CD14-positive monocyte (primary cell): ENCODE measurements around the gene FAIM2. TPM values are rescaled to one million over a fixed set of nuclear protein-coding genes. Genes with fewer than 3 reads are reported as not detected.

Experiments
- DNase-seq, 3 donors: peaks; one replicate each; pipeline ENCODE4 v3.0.0-alpha.2; 2011 to 2022
- H2AFZ ChIP-seq: 2 replicates; pipeline ENCODE4 v1.6.0; 2012; ENCODE audit warnings: mild to moderate bottlenecking, low read depth, low read length, inconsistent platforms; ENCODE audit not compliant: insufficient read depth, poor library complexity, severe bottlenecking
- H3K27ac ChIP-seq, 2 donors: 1 replicate in 1 of 2; 2 replicates in 1 of 2; pipeline ENCODE4 v1.5.1; 2012 to 2013; ENCODE audit warnings: low read length in 2 of 2, control low read depth in 1 of 2, inconsistent platforms in 1 of 2, low read depth in 1 of 2, mild to moderate bottlenecking in 1 of 2
- H3K27me3 ChIP-seq, 2 donors: one replicate each; pipeline versions ENCODE4 v1.6.0 to v1.6.1; 2011 to 2013; ENCODE audit warnings: low read length in 2 of 2; ENCODE audit not compliant: control insufficient read depth in 2 of 2, insufficient read depth in 2 of 2
- H3K36me3 ChIP-seq, 2 donors: replicated peaks in 1 of 2; 1 replicate in 1 of 2; 2 replicates in 1 of 2; pipeline versions ENCODE4 v1.5.1 to v1.6.1; 2012 to 2013; ENCODE audit warnings: low read length in 2 of 2, control low read depth in 1 of 2, inconsistent platforms in 1 of 2, mild to moderate bottlenecking in 1 of 2; ENCODE audit not compliant: insufficient read depth in 2 of 2, control insufficient read depth in 1 of 2
- H3K4me1 ChIP-seq, 2 donors: 1 replicate in 1 of 2; 2 replicates in 1 of 2; pipeline versions ENCODE4 v1.5.1 to v1.6.1; 2012 to 2013; ENCODE audit warnings: low read length in 2 of 2, control low read depth in 1 of 2, inconsistent platforms in 1 of 2, mild to moderate bottlenecking in 1 of 2, moderate library complexity in 1 of 2; ENCODE audit not compliant: insufficient read depth in 2 of 2, control insufficient read depth in 1 of 2
- H3K4me2 ChIP-seq: replicated peaks from 2 replicates; pipeline ENCODE3; 2012; ENCODE audit warnings: low read length, moderate library complexity, mild to moderate bottlenecking; ENCODE audit not compliant: poor library complexity, severe bottlenecking; ENCODE audit errors: extremely low read depth
- H3K4me3 ChIP-seq, 3 experiments: fragments of 200-600 bp in 1 of 3; sonication (generic) in 1 of 3; replicated peaks in 1 of 3; 1 replicate in 2 of 3; 2 replicates in 1 of 3; pipeline ENCODE4 v1.5.1; 2011 to 2013; ENCODE audit warnings: low read length in 3 of 3, mild to moderate bottlenecking in 3 of 3, control low read depth in 2 of 3, low read depth in 2 of 3, inconsistent platforms in 1 of 3, moderate library complexity in 1 of 3
- H3K79me2 ChIP-seq: 2 replicates; pipeline ENCODE4 v1.6.0; 2012; ENCODE audit warnings: mild to moderate bottlenecking, control low read depth, inconsistent platforms, low read length, moderate library complexity; ENCODE audit not compliant: insufficient read depth
- H3K9ac ChIP-seq: 2 replicates; pipeline ENCODE4 v1.6.0; 2017; ENCODE audit warnings: low read length, mild to moderate bottlenecking; ENCODE audit not compliant: insufficient read depth, poor library complexity, severe bottlenecking
- H3K9me3 ChIP-seq, 2 donors: replicated peaks in 1 of 2; 1 replicate in 1 of 2; 2 replicates in 1 of 2; pipeline versions ENCODE4 v1.5.1 to v1.6.1; 2012 to 2013; ENCODE audit warnings: low read length in 2 of 2, control low read depth in 1 of 2; ENCODE audit not compliant: control insufficient read depth in 1 of 2, insufficient read depth in 1 of 2
- H4K20me1 ChIP-seq: 2 replicates; pipeline ENCODE4 v1.6.0; 2012; ENCODE audit warnings: mild to moderate bottlenecking, low read length, control low read depth, moderate library complexity; ENCODE audit not compliant: insufficient read depth
- H3K27ac Mint-ChIP-seq, 7 donors: one replicate each; pipeline ENCODE4 v1.8.0; 2020; ENCODE audit warnings: mild to moderate bottlenecking in 7 of 7, mixed read lengths in 7 of 7, moderate library complexity in 6 of 7, inconsistent platforms in 2 of 7
- H3K27me3 Mint-ChIP-seq, 3 donors: one replicate each; pipeline ENCODE4 v1.8.0; 2021 to 2022; ENCODE audit warnings: low read depth in 3 of 3, mild to moderate bottlenecking in 3 of 3, mixed read lengths in 3 of 3, moderate library complexity in 3 of 3, inconsistent platforms in 1 of 3
- H3K36me3 Mint-ChIP-seq, 2 donors: one replicate each; pipeline ENCODE4 v1.8.0; 2020; ENCODE audit warnings: mixed read lengths in 2 of 2, inconsistent platforms in 1 of 2, mild to moderate bottlenecking in 1 of 2
- H3K4me1 Mint-ChIP-seq: one replicate; pipeline ENCODE4 v1.8.0; 2020; ENCODE audit warnings: mild to moderate bottlenecking, mixed read lengths
- H3K4me3 Mint-ChIP-seq, 2 donors: one replicate each; pipeline ENCODE4 v1.8.0; 2020; ENCODE audit warnings: mild to moderate bottlenecking in 2 of 2, mixed read lengths in 2 of 2, moderate library complexity in 1 of 2
- H3K9me3 Mint-ChIP-seq, 7 donors: one replicate each; pipeline ENCODE4 v1.8.0; 2020 to 2022; ENCODE audit warnings: mixed read lengths in 7 of 7, mild to moderate bottlenecking in 6 of 7, moderate library complexity in 6 of 7, inconsistent platforms in 2 of 7
- WGBS: methylation state at CpG from one replicate; pipeline ENCODE4 v1.1.5; 2013; ENCODE audit warnings: missing lambda C conversion rate; ENCODE audit not compliant: insufficient coverage; 5-methylcytosine and 5-hydroxymethylcytosine counted together
- intact Hi-C, 2 donors: fragments of 100-400 bp; cut with micrococcal nuclease; formaldehyde crosslinking; loops; one replicate each; pipeline versions ENCODE4 v1.15.0 to v1.15.1; 2023
- polyA plus RNA-seq, 3 donors: library from polyadenylated mRNA; depleted of rRNA in 1 of 3; unstranded in 2 of 3; stranded (reverse) in 1 of 3; fragments of 300-500 nt in 2 of 3; fragments of >200 nt in 1 of 3; fragmentation: Illumina TruSeq in 2 of 3; gene quantifications; 1 replicate in 2 of 3; 2 replicates in 1 of 3; pipeline ENCODE4 v1.2.3, GENCODE V29; 2012 to 2021
- TF ChIP-seq, protein P1 (sequence below): fragments of 200-600 bp; IDR thresholded peaks from one replicate; pipeline ENCODE4 v1.8.0; 2022; ENCODE audit warnings: antibody characterized with exemption, mild to moderate bottlenecking

Gene FAIM2
- polyA plus RNA-seq, 3 donors: not detected

DNA sequence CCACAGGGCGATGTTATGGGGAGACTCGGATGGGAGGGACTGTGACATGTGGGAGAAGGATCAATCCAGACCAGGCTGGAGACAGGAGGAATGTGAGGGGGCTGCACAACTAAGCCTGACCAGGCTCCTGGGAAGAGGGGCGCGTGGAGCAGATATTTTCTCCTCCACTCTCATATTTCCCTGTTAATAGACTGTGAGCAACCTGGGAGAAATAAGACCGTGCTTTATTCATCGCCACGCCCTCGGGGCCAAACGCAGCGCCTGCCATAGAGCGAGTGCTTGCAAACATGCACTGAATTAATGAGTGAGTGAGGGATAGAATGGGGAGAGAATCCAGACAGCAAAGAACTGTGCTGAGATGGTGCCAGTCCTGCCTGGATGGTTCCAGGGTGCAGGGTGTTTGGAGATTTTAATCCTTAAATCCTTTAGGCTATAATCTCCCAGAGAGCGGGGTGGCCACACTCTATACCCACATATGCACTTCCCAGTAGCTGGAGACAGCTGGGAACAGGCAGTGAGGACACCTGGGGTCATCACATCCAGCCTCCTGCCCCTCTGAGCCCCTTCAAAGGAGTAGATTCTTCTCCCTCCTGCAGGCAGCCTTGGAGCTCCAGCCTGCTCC lies 13.6 kb upstream of the FAIM2 start:
- Histone ChIP-seq H3K4me1 (peaks cover 11 to 15% of the 10 kb centered on the region in 2 donors), H3K27me3 (no peaks in the 10 kb centered on the region), H3K9me3 (no peaks in the 10 kb centered on the region), H3K27ac (no peak overlapping the region), H3K4me3 (no peak overlapping the region), H4K20me1 (no peaks in the 10 kb centered on the region), H3K4me2 (no peak overlapping the region), H3K79me2 (no peaks in the 10 kb centered on the region), H3K36me3 (no peaks in the 10 kb centered on the region), H3K9ac (no peak overlapping the region), H2AFZ (no peak overlapping the region)
- no peak overlapping the region for H3K4me3 Mint-ChIP-seq
- DNase-seq: no peak
- peaks cover 16% of the 10 kb centered on the region for H3K4me1 Mint-ChIP-seq
- peaks cover 0 to 1% (median 0%) of the 10 kb centered on the region in 7 donors for H3K9me3 Mint-ChIP-seq
- TF ChIP-seq, protein P1, sequence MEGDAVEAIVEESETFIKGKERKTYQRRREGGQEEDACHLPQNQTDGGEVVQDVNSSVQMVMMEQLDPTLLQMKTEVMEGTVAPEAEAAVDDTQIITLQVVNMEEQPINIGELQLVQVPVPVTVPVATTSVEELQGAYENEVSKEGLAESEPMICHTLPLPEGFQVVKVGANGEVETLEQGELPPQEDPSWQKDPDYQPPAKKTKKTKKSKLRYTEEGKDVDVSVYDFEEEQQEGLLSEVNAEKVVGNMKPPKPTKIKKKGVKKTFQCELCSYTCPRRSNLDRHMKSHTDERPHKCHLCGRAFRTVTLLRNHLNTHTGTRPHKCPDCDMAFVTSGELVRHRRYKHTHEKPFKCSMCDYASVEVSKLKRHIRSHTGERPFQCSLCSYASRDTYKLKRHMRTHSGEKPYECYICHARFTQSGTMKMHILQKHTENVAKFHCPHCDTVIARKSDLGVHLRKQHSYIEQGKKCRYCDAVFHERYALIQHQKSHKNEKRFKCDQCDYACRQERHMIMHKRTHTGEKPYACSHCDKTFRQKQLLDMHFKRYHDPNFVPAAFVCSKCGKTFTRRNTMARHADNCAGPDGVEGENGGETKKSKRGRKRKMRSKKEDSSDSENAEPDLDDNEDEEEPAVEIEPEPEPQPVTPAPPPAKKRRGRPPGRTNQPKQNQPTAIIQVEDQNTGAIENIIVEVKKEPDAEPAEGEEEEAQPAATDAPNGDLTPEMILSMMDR: no peak
- 94% methylated on average over 7 of the region's 12 CpGs for WGBS
- H3K36me3 Mint-ChIP-seq: no peaks in the 10 kb centered on the region
- peaks cover 28 to 35% (median 30%) of the 10 kb centered on the region in 3 donors for H3K27me3 Mint-ChIP-seq
- no peak overlapping the region for H3K27ac Mint-ChIP-seq
- intact Hi-C loops: no loop called here

DNA sequence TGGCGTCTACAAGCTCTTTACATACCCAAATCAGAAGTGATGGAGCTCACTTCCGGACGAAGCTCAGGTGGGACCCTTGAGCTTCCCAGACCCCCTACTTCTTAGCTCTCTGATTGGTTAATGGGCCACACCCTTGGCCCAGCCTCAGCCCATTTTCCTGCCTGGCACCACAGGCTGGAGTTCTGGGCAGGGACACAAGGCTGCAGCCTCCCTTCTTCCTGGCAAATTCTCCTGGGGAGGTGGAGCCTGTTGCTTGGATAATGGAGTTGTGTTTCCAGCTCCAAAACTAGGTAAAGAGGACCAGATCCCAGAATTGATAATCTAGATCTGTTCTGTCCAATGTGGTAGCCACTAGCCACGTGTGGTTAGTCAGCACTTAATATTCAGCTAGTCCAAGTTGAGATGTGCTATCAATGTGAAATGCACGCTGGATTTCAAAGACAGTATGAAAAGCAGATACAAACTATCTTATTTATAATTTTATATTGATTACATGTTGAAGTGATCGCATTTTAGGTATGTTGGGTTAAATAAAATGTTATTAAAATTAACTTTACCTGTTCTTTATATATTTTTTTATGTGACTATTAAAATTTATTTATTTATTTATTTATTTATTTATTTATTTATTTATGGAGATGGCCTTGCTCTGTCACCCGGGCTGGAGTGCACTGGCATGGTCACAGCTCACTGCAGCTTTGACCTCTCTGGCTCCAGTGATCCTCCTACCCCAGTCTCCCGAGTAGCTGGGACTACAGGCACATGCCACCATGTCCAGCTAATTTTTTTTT lies 12.6 kb upstream of the FAIM2 start:
- Mint-ChIP-seq H3K4me3 (no peak overlapping the region), H3K9me3 (peaks cover 0 to 1% (median 0%) of the 10 kb centered on the region in 7 donors), H3K27me3 (peaks cover 24 to 31% (median 28%) of the 10 kb centered on the region in 3 donors), H3K36me3 (no peaks in the 10 kb centered on the region), H3K27ac (no peak overlapping the region), H3K4me1 (peaks cover 16% of the 10 kb centered on the region)
- no peak overlapping the region for H2AFZ ChIP-seq
- WGBS: 95% methylated on average over 4 of the region's 8 CpGs
- no peak overlapping the region for H3K4me2 ChIP-seq
- TF ChIP-seq, protein P1: no peak
- no peaks in the 10 kb centered on the region for H3K36me3 ChIP-seq
- H3K4me1 ChIP-seq: peaks cover 11 to 15% of the 10 kb centered on the region in 2 donors
- DNase-seq: no peak
- no peak overlapping the region for H3K27ac ChIP-seq
- H3K9ac ChIP-seq: no peak overlapping the region
- no peaks in the 10 kb centered on the region for H4K20me1 ChIP-seq
- no peaks in the 10 kb centered on the region for H3K27me3 ChIP-seq
- no peaks in the 10 kb centered on the region for H3K79me2 ChIP-seq
- H3K9me3 ChIP-seq: no peaks in the 10 kb centered on the region
- intact Hi-C loops: no loop called here
- no peak overlapping the region for H3K4me3 ChIP-seq
